ENCODE results near the gene ACSS3. TPM values are rescaled to one million over a fixed set of nuclear protein-coding genes. Genes with fewer than 3 reads are reported as not detected.
A peak's percentile ranks its signal among the peaks of the same experiment; 100 is the strongest.

Gene ACSS3
- total RNA-seq, 1 experiment from 2014 or later, result 19.3 TPM

DNA sequence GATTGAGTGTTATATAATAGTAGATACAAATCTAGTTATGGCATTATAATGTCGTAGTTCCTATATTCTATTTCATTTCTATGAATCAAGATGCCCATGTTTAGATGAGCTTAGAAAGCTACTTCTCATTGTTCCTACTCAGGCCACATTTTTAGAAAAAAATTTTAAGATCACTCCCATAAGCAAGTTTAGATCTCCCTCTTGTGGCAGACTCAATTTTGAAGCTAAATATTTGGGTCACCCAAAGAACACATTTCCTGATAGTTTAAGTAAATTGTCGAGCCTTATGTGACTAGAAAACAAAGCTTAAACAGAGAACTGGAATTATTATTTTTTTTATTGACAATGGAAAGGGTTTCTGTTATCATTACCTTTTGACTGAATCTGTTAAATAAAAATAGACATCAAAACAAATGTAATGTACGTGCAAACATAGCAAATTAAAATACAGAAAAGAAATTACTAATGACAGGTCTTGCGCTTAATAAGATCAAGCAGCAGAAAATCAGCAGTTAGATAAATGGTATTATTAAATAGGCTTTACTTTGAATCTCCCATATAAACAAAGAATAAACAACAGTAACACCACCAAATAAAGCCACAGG lies 180.2 kb downstream of the ACSS3 start:
- Histone ChIP-seq H3K27ac (ENCODE audit: insufficient read length, low read depth, low read length) (no peak overlapping the region), H3K4me2 (ENCODE audit: insufficient read depth, insufficient read length, low read length) (no peak overlapping the region), H2BK15ac (ENCODE audit: low read depth, low read length) (no peak overlapping the region), H3K56ac (ENCODE audit: insufficient read length, low read depth, low read length) (no peak overlapping the region), H2AFZ (ENCODE audit: low read length) (no peak overlapping the region), H3K79me2 (ENCODE audit: insufficient read depth, low read length) (no peaks in the 10 kb centered on the region), H4K20me1 (ENCODE audit: control insufficient read depth, insufficient read depth, insufficient read length) (no peaks in the 10 kb centered on the region), H2BK5ac (ENCODE audit: insufficient read length, low read length) (no peak overlapping the region), H3K14ac (ENCODE audit: insufficient read depth, low read length) (no peak overlapping the region), H3K23me2 (ENCODE audit: insufficient read length, low read depth, low read length, poor library complexity, severe bottlenecking) (no peaks in the 10 kb centered on the region), H3K9me3 (ENCODE audit: control insufficient read depth, low read depth, low read length) (no peaks in the 10 kb centered on the region), H3K4me1 (ENCODE audit: insufficient read depth, low read length) (no peaks in the 10 kb centered on the region; the same call in 1 of the 2 replicates), H3K23ac (ENCODE audit: insufficient read length, low read depth, low read length) (no peak overlapping the region), H2BK120ac (ENCODE audit: low read depth, low read length, poor library complexity, severe bottlenecking) (no peak overlapping the region), H3K18ac (ENCODE audit: insufficient read length, low read depth, low read length) (no peak overlapping the region), H3K4ac (ENCODE audit: low read depth, low read length) (no peak overlapping the region), H2BK20ac (ENCODE audit: low read depth, low read length, poor library complexity, severe bottlenecking) (no peak overlapping the region), H4K8ac (replicated peaks; ENCODE audit: insufficient read length, low read depth, low read length) (no peak overlapping the region), H3K27me3 (ENCODE audit: insufficient read depth, low read length) (no peaks in the 10 kb centered on the region), H2BK12ac (ENCODE audit: insufficient read length, low read depth, low read length) (no peak overlapping the region), H4K91ac (ENCODE audit: insufficient read length, low read depth, low read length) (no peak overlapping the region), H2AK5ac (ENCODE audit: insufficient read length, low read length) (no peak overlapping the region), H3T11ph (ENCODE audit: low read length) (no peak overlapping the region), H3K79me1 (ENCODE audit: insufficient read depth, low read depth, low read length, poor library complexity, severe bottlenecking) (no peaks in the 10 kb centered on the region), H4K5ac (ENCODE audit: insufficient read length, low read depth, low read length) (no peak overlapping the region), H3K9ac (ENCODE audit: extremely low read depth, insufficient read length, low read length) (no peak overlapping the region)
- TF ChIP-seq CTCF (conservative IDR thresholded peaks at IDR 0.05), result peak; percentile 76
- no peaks in the 10 kb centered on the region for H3K27me3 Mint-ChIP-seq (ENCODE audit: low read depth)
- peaks cover 0 to 5% (median 0%) of the 10 kb centered on the region in 3 experiments; a peak in 1 of 7 replicates for H3K36me3 Mint-ChIP-seq (ENCODE audit: insufficient read depth in 1 of 3, low read depth in 3 of 3)
- peaks cover 25 to 29% of the 10 kb centered on the region in 2 experiments for H3K4me1 Mint-ChIP-seq
- no peaks in the 10 kb centered on the region for H3K9me3 Mint-ChIP-seq
- no peak overlapping the region for H3K27ac Mint-ChIP-seq
- no peak overlapping the region for H3K4me3 Mint-ChIP-seq
- no CpG with 5 or more reads among the region's 4 CpGs for WGBS (ENCODE audit: extremely low coverage, insufficient read length, low lambda C conversion rate)
- DNase-seq, result no peak

Data from H9 (cell line).